ENCODE measurements around the gene TGM2.

DNA sequence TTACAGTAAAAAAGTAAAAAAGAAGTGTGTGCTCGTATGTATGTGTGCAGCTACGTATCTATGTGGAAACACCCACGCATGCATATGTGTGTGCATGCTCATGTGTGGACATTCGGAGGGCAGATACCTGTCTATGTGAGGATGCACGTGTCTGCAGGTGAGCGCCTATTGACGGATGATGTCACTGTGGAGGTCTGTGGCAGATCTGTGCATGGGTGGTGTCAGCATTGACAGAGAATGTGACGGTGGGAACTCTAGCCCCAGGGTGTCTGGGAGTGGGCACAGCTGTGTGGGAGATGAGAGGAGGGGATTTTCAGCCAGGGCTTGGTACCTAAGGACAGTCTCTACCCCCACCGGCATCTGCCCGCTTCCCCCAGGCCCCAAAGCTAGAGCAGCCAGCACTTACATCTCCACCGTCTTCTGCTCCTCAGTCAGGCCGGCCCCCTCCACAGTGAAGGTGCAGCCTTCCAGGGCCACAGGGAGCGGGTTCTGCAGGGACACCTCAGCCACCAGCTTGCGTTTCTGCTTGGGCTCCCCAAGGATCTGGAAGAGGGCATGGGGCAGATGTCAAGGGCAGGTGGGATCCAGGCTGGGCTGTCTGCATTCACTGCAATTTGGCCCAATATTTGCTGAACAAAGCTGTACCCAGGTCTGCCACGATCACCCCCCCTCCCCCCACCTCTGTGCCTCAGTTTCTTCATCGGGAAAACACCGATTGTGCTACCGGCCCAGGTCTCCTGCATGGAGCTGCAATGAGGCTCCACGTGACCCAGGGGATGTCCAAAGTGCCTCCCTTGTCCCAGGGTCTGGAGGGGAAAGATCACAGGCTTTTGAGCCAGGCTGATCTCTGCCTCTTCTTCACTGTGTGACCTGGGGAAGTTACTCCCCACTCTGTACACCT, 34.1 kb downstream of the TGM2 start:
- TF ChIP-seq, protein P1, sequence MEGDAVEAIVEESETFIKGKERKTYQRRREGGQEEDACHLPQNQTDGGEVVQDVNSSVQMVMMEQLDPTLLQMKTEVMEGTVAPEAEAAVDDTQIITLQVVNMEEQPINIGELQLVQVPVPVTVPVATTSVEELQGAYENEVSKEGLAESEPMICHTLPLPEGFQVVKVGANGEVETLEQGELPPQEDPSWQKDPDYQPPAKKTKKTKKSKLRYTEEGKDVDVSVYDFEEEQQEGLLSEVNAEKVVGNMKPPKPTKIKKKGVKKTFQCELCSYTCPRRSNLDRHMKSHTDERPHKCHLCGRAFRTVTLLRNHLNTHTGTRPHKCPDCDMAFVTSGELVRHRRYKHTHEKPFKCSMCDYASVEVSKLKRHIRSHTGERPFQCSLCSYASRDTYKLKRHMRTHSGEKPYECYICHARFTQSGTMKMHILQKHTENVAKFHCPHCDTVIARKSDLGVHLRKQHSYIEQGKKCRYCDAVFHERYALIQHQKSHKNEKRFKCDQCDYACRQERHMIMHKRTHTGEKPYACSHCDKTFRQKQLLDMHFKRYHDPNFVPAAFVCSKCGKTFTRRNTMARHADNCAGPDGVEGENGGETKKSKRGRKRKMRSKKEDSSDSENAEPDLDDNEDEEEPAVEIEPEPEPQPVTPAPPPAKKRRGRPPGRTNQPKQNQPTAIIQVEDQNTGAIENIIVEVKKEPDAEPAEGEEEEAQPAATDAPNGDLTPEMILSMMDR (IDR thresholded peaks at IDR 0.05; ENCODE audit: low read length), result no peak
- TF ChIP-seq EZH2 (optimal IDR thresholded peaks at IDR 0.05; ENCODE audit: low read depth, low read length) (no peak), EZH2phosphoT487 (IDR thresholded peaks at IDR 0.05; ENCODE audit: low read length) (no peak)
